MM.1S (cell line): Measurements from ENCODE around the gene ZNF37A.
"Not testable (repeated sequence)": the region's sequence is repeated elsewhere in the genome, so short reads cannot be mapped to it uniquely, and the experiment has no call there.

ENCODE experiments used
- DNase-seq: peaks from one replicate; pipeline ENCODE4 v3.0.0-alpha.2; 2015
- H2AFZ ChIP-seq: fragments of 300-600 bp; sonication (generic); 2 replicates; pipeline ENCODE4 v1.6.0; 2016; ENCODE audit warnings: antibody characterized with exemption, low read length
- H3F3A ChIP-seq: fragments of 300-600 bp; sonication (generic); 2 replicates; pipeline ENCODE4 v1.6.1; 2016; ENCODE audit warnings: mild to moderate bottlenecking, antibody characterized with exemption, low read length, moderate library complexity, mixed read lengths; ENCODE audit not compliant: insufficient read depth
- H3K27ac ChIP-seq: fragments of 300-600 bp; sonication (generic); 2 replicates; pipeline ENCODE4 v1.5.1; 2016; ENCODE audit warnings: mild to moderate bottlenecking, low read length
- H3K27me3 ChIP-seq: fragments of 300-600 bp; sonication (generic); replicated peaks from 2 replicates; pipeline ENCODE4 v1.6.0; 2016; ENCODE audit warnings: low read length; ENCODE audit not compliant: insufficient read depth
- H3K36me3 ChIP-seq: fragments of 300-600 bp; sonication (generic); replicated peaks from 2 replicates; pipeline ENCODE4 v1.6.1; 2016; ENCODE audit warnings: mild to moderate bottlenecking, low read length, mixed read lengths; ENCODE audit not compliant: insufficient read depth
- H3K4me1 ChIP-seq: fragments of 300-600 bp; sonication (generic); 2 replicates; pipeline ENCODE4 v1.6.1; 2016; ENCODE audit warnings: low read length, mixed read lengths
- H3K4me2 ChIP-seq: fragments of 300-600 bp; sonication (generic); 2 replicates; pipeline ENCODE4 v1.6.0; 2016; ENCODE audit warnings: low read depth, low read length
- H3K4me3 ChIP-seq: fragments of 300-600 bp; sonication (generic); 2 replicates; pipeline ENCODE4 v1.5.1; 2016; ENCODE audit warnings: low read length, mixed read lengths
- H3K79me2 ChIP-seq: fragments of 300-600 bp; sonication (generic); 2 replicates; pipeline ENCODE4 v1.6.1; 2016; ENCODE audit warnings: mixed run types, low read length, mixed read lengths
- H3K9ac ChIP-seq: fragments of 300-600 bp; sonication (generic); 2 replicates; pipeline ENCODE4 v1.6.1; 2016; ENCODE audit warnings: low read length, mixed read lengths
- H3K9me2 ChIP-seq: fragments of 300-600 bp; sonication (generic); replicated peaks from 2 replicates; pipeline ENCODE4 v1.6.1; 2016; ENCODE audit warnings: mild to moderate bottlenecking, low read length, mixed read lengths; ENCODE audit not compliant: insufficient read depth
- H3K9me3 ChIP-seq: fragments of 300-600 bp; sonication (generic); replicated peaks from 2 replicates; pipeline ENCODE4 v1.6.1; 2016; ENCODE audit warnings: mild to moderate bottlenecking, low read length, mixed read lengths; ENCODE audit not compliant: insufficient read depth
- H4K20me1 ChIP-seq: fragments of 300-600 bp; sonication (generic); 2 replicates; pipeline ENCODE4 v1.6.1; 2016; ENCODE audit warnings: mild to moderate bottlenecking, low read length, moderate library complexity, mixed read lengths; ENCODE audit not compliant: insufficient read depth
- EZH2 ChIP-seq: fragments of 300-600 bp; sonication (generic); optimal IDR thresholded peaks from 2 replicates; pipeline ENCODE3; 2017; ENCODE audit warnings: low read depth, mild to moderate bottlenecking, antibody characterized with exemption, low read length, mixed read lengths
- EZH2phosphoT487 ChIP-seq: fragments of 300-600 bp; sonication (generic); IDR thresholded peaks from 2 replicates; pipeline ENCODE4 v1.6.1; 2018; ENCODE audit warnings: antibody characterized with exemption, low read length
- TF ChIP-seq, protein P1 (sequence below): fragments of 300-600 bp; sonication (generic); IDR thresholded peaks from 2 replicates; pipeline ENCODE4 v1.5.1; 2016; ENCODE audit warnings: antibody characterized with exemption, low read length, mixed read lengths

The ZNF37A gene

GRCh38 chr10:38147686-38148085 is 53.5 kb downstream of the ZNF37A start:
- no peaks in the 10 kb centered on the region for H3K79me2 ChIP-seq
- H3K36me3 ChIP-seq = no peaks in the 10 kb centered on the region
- no peak overlapping the region for H3K4me3 ChIP-seq
- TF ChIP-seq EZH2phosphoT487 = no peak
- H3K27ac ChIP-seq = no peak overlapping the region
- no peak overlapping the region for H3K4me2 ChIP-seq
- no peak overlapping the region for H3K9ac ChIP-seq
- H3K9me2 ChIP-seq = no peaks in the 10 kb centered on the region
- H3K27me3 ChIP-seq = no peaks in the 10 kb centered on the region
- DNase-seq = no peak
- no peaks in the 10 kb centered on the region for H3F3A ChIP-seq
- H2AFZ ChIP-seq = no peak overlapping the region
- no peaks in the 10 kb centered on the region for H3K4me1 ChIP-seq
- no peaks in the 10 kb centered on the region for H3K9me3 ChIP-seq
- H4K20me1 ChIP-seq = no peaks in the 10 kb centered on the region

- not testable (repeated sequence) for H3K9me3 ChIP-seq, H3K79me2 ChIP-seq, H3K4me3 ChIP-seq, H3K4me1 ChIP-seq, H2AFZ ChIP-seq, H3K4me2 ChIP-seq, DNase-seq, H3K27me3 ChIP-seq, H3K27ac ChIP-seq, H3F3A ChIP-seq, H3K9me2 ChIP-seq, H3K9ac ChIP-seq, H3K36me3 ChIP-seq, H4K20me1 ChIP-seq
These were observed 56.8 kb downstream of the ZNF37A start for GRCh38 chr10:38150891-38151463.

GRCh38 chr10:38156416-38157269 is 62.5 kb downstream of the ZNF37A start:
- no peak overlapping the region for H2AFZ ChIP-seq
- H3K4me2 ChIP-seq = no peak overlapping the region
- DNase-seq = no peak
- H3K27me3 ChIP-seq = no peaks in the 10 kb centered on the region
- H3K4me1 ChIP-seq = no peaks in the 10 kb centered on the region
- H3K4me3 ChIP-seq = no peak overlapping the region
- no peaks in the 10 kb centered on the region for H4K20me1 ChIP-seq
- H3K27ac ChIP-seq = no peak overlapping the region
- no peaks in the 10 kb centered on the region for H3K79me2 ChIP-seq
- H3F3A ChIP-seq = no peaks in the 10 kb centered on the region
- H3K9me3 ChIP-seq = no peaks in the 10 kb centered on the region
- H3K36me3 ChIP-seq = no peaks in the 10 kb centered on the region
- H3K9me2 ChIP-seq = no peaks in the 10 kb centered on the region
- TF ChIP-seq, protein P1, sequence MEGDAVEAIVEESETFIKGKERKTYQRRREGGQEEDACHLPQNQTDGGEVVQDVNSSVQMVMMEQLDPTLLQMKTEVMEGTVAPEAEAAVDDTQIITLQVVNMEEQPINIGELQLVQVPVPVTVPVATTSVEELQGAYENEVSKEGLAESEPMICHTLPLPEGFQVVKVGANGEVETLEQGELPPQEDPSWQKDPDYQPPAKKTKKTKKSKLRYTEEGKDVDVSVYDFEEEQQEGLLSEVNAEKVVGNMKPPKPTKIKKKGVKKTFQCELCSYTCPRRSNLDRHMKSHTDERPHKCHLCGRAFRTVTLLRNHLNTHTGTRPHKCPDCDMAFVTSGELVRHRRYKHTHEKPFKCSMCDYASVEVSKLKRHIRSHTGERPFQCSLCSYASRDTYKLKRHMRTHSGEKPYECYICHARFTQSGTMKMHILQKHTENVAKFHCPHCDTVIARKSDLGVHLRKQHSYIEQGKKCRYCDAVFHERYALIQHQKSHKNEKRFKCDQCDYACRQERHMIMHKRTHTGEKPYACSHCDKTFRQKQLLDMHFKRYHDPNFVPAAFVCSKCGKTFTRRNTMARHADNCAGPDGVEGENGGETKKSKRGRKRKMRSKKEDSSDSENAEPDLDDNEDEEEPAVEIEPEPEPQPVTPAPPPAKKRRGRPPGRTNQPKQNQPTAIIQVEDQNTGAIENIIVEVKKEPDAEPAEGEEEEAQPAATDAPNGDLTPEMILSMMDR = no peak
- H3K9ac ChIP-seq = no peak overlapping the region

- Histone ChIP-seq H2AFZ (no peak overlapping the region), H3K9me3 (no peaks in the 10 kb centered on the region), H3K9ac (no peak overlapping the region), H3F3A (no peaks in the 10 kb centered on the region), H3K4me1 (no peaks in the 10 kb centered on the region), H3K79me2 (no peaks in the 10 kb centered on the region), H3K9me2 (no peaks in the 10 kb centered on the region), H3K27ac (no peak overlapping the region), H3K27me3 (no peaks in the 10 kb centered on the region), H3K4me2 (no peak overlapping the region), H3K4me3 (no peak overlapping the region), H4K20me1 (no peaks in the 10 kb centered on the region), H3K36me3 (no peaks in the 10 kb centered on the region)
- TF ChIP-seq, protein P1 = no peak
- TF ChIP-seq EZH2 (no peak), EZH2phosphoT487 (no peak)
- no peak for DNase-seq
These were observed 63.1 kb downstream of the ZNF37A start for GRCh38 chr10:38157270-38157685.
